Measurements from ENCODE around the gene ZNF275.

GRCh38 chrX:153334654-153335295 is 822 bp downstream of the ZNF275 start:
- TF ChIP-seq POLR2AphosphoS5 (IDR thresholded peaks at IDR 0.05) (no peak), CTCF (IDR thresholded peaks at IDR 0.05) (no peak), EP300 (IDR thresholded peaks at IDR 0.05) (no peak)

Measured in gastroesophageal sphincter (tissue), 3 donors.